ENCODE measurements around the gene CLUH. TPM values are rescaled to one million over a fixed set of nuclear protein-coding genes. Genes with fewer than 3 reads are reported as not detected.
A peak's percentile ranks its signal among the peaks of the same experiment; 100 is the strongest.

CLUH gene
- total RNA-seq, 4 donors from 2014 or later: 120 to 291 (median 151) TPM

- WGBS: 2% methylated on average over 28 of the region's 98 CpGs
- peaks cover 41% of the 10 kb centered on the region for H3K27me3 ChIP-seq
These were observed 12.6 kb upstream of the CLUH start for GRCh38 chr17:2723997-2724783.

DNA sequence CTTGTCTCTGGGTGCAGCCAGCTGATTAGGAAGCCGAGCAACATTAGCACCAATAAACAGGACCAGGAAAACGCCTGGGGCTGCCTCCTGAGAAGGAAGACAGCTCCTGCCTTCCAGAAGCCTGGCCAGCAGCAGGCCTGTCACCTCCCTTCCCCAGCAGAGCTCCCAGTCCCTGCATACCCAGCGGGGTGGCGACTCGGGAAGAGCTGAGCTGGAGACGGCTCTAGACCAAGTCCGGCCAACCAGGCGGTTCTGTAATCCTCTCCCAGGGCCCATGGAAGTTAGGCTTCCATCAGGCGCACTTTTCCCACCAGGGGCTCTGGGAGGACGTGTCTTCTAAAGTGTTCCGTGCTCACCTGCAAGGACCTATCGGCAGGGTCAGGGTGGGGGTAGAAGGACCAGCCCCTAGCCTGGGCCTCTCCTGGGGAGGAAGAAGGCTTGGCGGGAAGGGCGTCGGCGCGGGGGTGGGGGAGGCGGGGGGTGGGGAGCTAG, 12.0 kb upstream of the CLUH start:
- H3K27me3 ChIP-seq: peaks cover 41% of the 10 kb centered on the region
- peak overlapping the region; percentile 54 for H3K27ac ChIP-seq
- H3K4me1 ChIP-seq: peaks cover 16% of the 10 kb centered on the region
- TF ChIP-seq CTCF (IDR thresholded peaks at IDR 0.05) (no peak), EP300 (IDR thresholded peaks at IDR 0.05) (no peak), POLR2AphosphoS5 (IDR thresholded peaks at IDR 0.05) (no peak), POLR2A (IDR thresholded peaks at IDR 0.05) (no peak)
- no peaks in the 10 kb centered on the region for H3K9me3 ChIP-seq
- no peak for DNase-seq (ENCODE audit: low spot score in 2 of 2)
- no CpG with 5 or more reads among the region's 18 CpGs for WGBS
- no peaks in the 10 kb centered on the region for H3K36me3 ChIP-seq
- H3K4me3 ChIP-seq: peak overlapping the region; percentile 48

More at GRCh38 chr17:2723997-2724783, 12.6 kb upstream of the CLUH start:
- H3K36me3 ChIP-seq: no peaks in the 10 kb centered on the region
- peak in 1 of 2 donors; percentile 66 for DNase-seq (ENCODE audit: low spot score in 2 of 2)
- peak overlapping the region; percentile 54 for H3K27ac ChIP-seq
- peak overlapping the region; percentile 48 for H3K4me3 ChIP-seq
- H3K4me1 ChIP-seq: peaks cover 16% of the 10 kb centered on the region
- TF ChIP-seq CTCF (IDR thresholded peaks at IDR 0.05): no peak
- no peak for TF ChIP-seq EP300 (IDR thresholded peaks at IDR 0.05)
- TF ChIP-seq POLR2A (IDR thresholded peaks at IDR 0.05): no peak
- TF ChIP-seq POLR2AphosphoS5 (IDR thresholded peaks at IDR 0.05): no peak
- H3K9me3 ChIP-seq: no peaks in the 10 kb centered on the region

DNA sequence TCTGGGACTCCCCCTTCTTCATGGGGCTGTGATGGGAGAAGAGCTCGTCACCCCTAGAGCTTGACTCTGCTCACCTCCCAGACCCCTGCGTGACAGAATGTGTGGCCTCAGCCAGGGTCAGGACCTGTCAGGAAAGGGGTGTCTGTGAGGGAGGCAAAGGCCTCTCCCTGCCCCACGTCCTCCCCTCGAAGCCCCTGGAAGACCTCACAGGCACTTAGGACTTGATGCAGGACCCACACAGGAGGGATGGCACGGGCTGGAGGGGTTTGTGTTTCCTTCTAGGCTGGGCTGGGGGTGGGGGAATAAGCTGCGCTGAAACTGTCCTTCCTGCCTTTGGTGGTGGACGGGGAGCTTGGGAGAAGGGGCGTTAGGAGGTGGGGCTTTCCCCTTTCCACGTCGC, 11.0 kb upstream of the CLUH start:
- no peak for DNase-seq (ENCODE audit: low spot score in 2 of 2)

DNA sequence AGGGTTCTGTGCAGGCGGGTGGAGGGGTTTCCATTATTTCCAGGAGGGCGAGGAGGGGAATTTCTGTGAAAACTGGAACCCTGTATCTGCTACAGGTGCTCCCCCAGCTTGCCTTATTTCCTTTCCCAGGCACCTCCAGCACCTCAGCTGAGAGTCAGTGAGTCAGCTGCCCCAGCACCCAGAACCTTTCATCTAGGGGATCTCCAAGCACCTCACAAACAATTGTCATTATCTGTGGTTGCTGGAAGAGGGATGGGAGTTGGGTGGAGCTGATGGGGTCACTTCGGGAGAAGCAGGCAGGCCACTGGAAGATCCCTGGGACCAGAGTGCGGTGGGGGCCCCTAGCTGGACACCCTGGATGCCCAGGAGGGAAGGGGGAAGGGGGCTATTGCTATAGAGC, 10.0 kb upstream of the CLUH start:
- WGBS: 57% methylated on average over 4 of the region's 4 CpGs
- no peaks in the 10 kb centered on the region for H3K9me3 ChIP-seq
- no peaks in the 10 kb centered on the region for H3K36me3 ChIP-seq
- peaks cover 34% of the 10 kb centered on the region for H3K27me3 ChIP-seq
- DNase-seq (ENCODE audit: low spot score in 2 of 2): no peak
- TF ChIP-seq EP300 (IDR thresholded peaks at IDR 0.05) (no peak), CTCF (IDR thresholded peaks at IDR 0.05) (no peak), POLR2A (IDR thresholded peaks at IDR 0.05) (no peak)
- H3K4me1 ChIP-seq: peaks cover 16% of the 10 kb centered on the region
- no peak overlapping the region for H3K27ac ChIP-seq
- no peak overlapping the region for H3K4me3 ChIP-seq

More for the DNA sequence above, 11.0 kb upstream of the CLUH start:
- 61% methylated on average over 10 of the region's 10 CpGs for WGBS
- H3K9me3 ChIP-seq: no peaks in the 10 kb centered on the region
- peaks cover 16% of the 10 kb centered on the region for H3K4me1 ChIP-seq
- peaks cover 41% of the 10 kb centered on the region for H3K27me3 ChIP-seq
- H3K36me3 ChIP-seq: no peaks in the 10 kb centered on the region
- no peak overlapping the region for H3K27ac ChIP-seq
- TF ChIP-seq CTCF (IDR thresholded peaks at IDR 0.05) (no peak), EP300 (IDR thresholded peaks at IDR 0.05) (no peak), POLR2A (IDR thresholded peaks at IDR 0.05) (no peak), POLR2AphosphoS5 (IDR thresholded peaks at IDR 0.05) (no peak)
- no peak overlapping the region for H3K4me3 ChIP-seq

DNA sequence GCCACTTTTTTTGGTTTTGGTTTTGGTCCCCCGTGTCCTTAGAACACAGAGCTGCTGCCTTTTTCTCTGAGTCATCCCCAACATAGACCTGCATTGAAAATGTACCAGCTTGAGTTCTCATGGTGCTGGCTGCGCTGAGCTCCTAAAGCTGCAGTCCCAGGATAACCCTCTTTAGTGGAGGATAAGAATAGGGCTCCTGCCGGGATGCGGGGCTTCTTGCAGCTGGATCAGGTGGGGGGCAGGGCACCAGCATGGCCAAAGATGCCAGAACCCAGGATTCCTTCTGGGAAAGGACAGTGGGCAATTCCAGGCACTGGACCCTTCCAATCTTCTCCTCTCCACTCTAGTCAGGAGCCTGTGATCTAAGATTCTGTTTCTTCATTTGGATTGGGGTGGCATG, 8.3 kb upstream of the CLUH start:
- DNase-seq (ENCODE audit: low spot score in 2 of 2): no peak
- Histone ChIP-seq H3K4me1 (peaks cover 11% of the 10 kb centered on the region), H3K36me3 (no peaks in the 10 kb centered on the region), H3K9me3 (no peaks in the 10 kb centered on the region), H3K27ac (no peak overlapping the region), H3K4me3 (no peak overlapping the region), H3K27me3 (peaks cover 20% of the 10 kb centered on the region)
- TF ChIP-seq POLR2AphosphoS5 (IDR thresholded peaks at IDR 0.05) (no peak), POLR2A (IDR thresholded peaks at IDR 0.05) (no peak), CTCF (IDR thresholded peaks at IDR 0.05) (no peak), EP300 (IDR thresholded peaks at IDR 0.05) (no peak)
- 74% methylated on average over 3 of the region's 4 CpGs for WGBS
